Epithelial cell of prostate (primary cell): ENCODE results near the gene ANK2.
A peak's percentile ranks its signal among the peaks of the same experiment; 100 is the strongest.

Experiments used
- DNase-seq: peaks from one replicate; pipeline ENCODE4 v3.0.0-alpha.2; 2011; ENCODE audit warnings: low read depth, low spot score
- H3K27ac ChIP-seq: fragments of 450-650 bp; 2 replicates; pipeline ENCODE4 v1.5.1; 2017; ENCODE audit warnings: mild to moderate bottlenecking

Gene ANK2

DNA sequence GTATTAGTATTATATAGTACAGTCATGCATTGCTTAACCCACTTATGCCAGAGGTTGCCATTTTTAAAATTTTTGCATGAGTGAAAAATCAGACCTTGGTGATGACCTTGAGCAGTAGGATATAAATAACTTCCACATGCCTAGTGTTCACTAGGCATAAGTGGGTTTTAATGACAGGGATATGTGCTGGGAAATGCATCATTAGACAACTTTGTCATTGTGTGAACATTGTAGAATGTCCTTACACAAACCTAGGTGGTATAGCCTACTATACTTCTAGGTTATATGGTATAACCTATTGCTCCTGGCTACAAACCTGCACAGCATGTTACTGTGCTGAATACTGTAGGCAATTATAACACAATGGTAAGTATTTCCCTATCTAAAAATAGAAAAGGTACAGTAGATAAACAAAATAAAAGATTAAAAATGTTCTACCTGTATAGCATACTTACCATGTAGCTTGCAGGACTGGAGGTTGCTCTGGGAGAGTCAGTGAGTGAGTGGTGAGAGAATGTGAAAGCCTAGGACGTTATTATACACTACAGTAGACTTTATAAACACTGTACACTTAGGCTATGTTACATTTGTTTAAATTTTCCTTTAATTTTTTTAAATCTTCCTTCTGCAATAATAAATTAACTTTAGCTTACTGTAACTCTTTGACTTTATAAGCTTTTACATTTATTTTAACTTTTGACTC, 326.7 kb downstream of the ANK2 start:
- no peak overlapping the region for H3K27ac ChIP-seq
- DNase-seq, result no peak

DNA sequence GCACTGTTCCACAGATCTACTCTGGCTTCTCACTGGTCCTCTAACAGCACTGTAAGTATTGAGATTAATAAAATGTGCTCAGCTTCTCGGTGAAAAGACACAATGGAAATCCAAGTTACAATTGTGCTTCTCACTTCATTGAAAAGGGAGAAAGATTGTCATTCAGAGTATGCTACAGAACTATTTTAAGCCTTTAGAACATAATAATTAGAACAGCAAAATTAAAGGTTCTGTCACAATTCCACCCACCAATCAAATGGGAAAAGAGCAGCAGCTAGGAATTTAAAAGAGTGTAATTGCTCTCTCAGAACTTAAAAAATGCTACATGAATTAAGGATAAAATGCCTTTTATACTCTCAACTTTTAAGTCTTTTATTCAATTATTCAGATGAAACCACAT, 329.4 kb downstream of the ANK2 start:
- H3K27ac ChIP-seq, result no peak overlapping the region
- no peak for DNase-seq

DNA sequence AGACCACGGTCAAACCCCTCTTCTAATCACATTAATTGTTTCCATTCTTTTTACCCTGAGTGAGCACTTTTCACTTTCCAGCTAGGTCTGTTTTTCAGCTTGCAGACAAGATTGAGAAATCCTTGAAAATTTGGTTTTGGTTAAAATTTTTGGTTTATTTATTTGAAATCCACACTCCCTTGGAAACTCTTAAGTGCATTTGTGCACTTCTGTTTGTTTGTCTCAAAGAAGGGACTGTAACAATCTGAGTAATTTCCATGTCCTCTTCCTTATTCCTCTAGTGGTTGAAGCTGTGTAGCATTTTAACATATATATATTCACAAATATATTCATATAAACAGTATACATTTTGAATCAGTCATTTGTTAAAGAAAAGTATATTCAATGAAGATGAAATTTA, 333.3 kb downstream of the ANK2 start:
- H3K27ac ChIP-seq, result no peak overlapping the region
- DNase-seq, result no peak

DNA sequence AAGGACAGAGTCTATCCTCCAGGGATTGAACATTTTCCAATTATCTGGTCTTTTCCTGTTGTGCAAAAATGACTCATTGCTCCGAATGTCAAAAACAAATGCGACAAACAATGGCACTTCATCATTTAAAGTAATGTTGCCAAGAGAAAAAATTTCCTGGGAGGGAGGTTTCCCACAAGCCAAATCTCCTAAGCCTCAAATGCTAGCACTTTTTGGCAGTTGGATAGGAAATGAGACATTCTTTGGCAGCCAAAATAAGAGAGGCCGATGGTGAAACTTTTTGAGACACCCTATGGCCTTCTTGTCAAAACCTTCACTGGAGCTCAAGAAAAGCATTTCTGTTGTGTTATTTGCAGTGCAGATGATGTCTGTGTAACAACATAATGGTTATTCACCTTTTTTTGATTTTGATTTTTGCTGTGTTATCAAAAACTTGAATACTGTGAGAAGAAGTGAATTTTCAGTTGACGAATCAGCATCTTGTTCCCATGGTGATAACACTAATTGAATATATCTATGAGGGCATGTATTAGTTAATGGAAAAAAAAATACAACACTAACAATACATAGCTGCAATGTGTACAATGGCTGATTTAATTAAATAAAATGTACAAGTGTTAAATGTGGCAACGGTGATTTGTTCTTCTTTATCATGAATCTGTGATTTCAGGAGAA, 333.8 kb downstream of the ANK2 start:
- no peak for DNase-seq

DNA sequence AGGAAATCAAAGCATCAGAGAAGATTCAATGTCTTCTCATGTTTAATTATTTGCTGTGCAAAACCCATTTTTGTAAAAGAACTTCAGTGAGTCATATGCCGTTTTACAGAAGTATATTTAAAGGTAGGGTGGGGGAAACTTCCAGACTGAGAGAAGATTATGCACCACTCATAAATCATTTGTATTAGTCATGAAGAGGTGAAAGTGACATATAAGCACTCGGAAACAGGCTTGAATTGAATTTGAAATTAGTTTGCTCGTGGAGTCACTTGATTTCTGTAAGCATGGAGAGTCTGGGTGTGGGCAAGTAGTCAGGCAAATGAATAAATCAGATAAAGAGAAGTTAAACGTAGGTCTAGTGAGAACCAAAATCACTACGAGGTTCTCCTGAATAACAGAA, 335.1 kb downstream of the ANK2 start:
- H3K27ac ChIP-seq, result no peak overlapping the region
- peak; percentile 40 for DNase-seq

More for the DNA sequence above, 333.8 kb downstream of the ANK2 start:
- no peak overlapping the region for H3K27ac ChIP-seq

DNA sequence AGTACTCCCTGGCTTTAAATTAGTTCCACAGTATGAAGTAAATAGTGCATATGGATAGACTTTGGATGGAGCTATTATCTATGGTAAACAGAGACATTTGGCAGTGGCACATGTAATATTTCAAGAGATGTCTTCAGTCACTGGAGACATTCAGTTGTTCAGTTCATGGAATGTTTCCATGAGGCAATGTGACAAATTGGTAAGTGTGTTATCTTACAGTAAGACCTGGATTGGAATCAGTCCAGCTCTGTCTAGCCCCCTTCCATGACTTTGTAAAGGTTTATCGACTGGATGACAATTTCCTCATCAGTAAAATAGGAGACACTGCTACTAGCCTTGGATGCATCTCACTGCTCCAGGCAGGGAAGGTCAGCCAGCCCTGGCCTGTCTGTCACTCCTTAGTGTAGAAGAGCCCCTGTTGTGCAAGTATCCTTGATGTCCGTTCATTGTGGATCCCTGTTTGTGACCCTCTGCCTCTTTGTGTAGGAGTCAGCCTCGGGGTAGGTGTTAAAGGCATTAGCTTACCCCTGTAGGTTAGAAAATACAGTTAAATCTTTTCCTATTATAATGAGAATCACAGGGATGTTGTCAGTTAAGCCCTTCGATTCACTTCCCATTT, 335.9 kb downstream of the ANK2 start:
- no peak overlapping the region for H3K27ac ChIP-seq
- no peak for DNase-seq

DNA sequence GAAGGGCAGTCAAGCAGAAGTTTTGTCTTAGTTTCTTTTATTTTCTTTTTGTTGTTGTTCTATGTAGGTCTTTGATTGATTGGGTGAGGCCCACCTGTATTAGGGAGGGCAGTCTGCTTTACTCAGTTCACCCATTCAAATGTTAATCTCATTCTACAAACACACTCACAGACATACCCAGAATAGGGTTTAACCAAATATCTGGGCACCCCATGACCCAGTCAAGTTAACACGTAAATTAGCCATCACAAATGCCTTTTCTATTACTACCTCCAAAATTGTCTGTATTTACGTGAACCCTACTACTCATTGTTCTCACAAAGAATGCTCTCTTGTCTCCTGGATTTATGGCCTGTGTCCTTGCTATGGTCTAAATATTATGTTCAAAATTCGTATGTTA, 339.7 kb downstream of the ANK2 start:
- DNase-seq, result no peak
- H3K27ac ChIP-seq, result no peak overlapping the region

DNA sequence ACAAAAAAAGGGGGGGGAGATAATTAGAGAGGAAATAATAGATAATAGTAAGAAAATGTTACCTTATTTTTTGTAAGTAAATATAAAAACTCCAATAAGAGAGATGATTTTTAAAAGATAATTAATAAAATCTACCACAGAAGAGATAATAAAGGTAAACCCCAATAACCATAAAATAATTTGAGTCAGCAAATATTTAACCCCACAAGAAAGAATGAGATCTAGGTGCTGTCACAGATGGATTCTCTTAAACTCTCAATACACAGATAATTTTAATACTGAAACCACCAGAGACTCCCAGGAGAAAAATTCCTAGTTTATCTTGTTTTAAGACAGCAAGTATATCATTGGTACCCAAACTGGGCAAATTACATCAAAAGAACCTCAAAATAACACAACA, 341.4 kb downstream of the ANK2 start:
- no peak for DNase-seq
- no peak overlapping the region for H3K27ac ChIP-seq

DNA sequence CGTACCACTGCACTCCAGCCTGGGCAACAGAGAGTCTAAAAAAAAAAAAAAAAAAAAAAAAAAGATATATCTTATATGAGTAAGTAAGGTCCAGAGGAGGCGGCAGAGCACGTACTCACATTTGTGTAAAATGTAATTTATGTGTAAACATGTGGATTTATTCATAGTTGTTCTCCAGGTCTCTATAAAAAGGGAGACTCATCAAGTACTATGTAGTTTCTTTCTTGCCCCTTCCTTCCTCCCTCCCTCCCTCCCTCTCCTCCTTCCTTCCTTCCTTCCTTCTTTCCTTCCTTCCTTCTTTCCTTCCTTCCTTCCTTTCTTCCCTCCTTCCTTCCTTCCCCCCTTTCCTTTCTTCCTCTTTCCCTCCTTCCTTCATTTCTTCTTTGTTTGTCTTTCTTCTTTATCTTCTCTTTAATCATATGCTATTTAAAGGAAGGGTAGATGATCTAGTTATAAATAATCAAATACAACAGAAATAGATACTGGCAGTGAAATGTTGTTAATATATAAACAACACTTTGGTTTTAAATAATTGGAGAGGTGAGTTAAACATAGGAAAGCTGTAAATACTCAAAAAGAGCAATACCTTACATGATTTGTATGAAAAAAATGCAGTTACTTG, 344.8 kb downstream of the ANK2 start:
- H3K27ac ChIP-seq, result no peak overlapping the region
- DNase-seq, result no peak

DNA sequence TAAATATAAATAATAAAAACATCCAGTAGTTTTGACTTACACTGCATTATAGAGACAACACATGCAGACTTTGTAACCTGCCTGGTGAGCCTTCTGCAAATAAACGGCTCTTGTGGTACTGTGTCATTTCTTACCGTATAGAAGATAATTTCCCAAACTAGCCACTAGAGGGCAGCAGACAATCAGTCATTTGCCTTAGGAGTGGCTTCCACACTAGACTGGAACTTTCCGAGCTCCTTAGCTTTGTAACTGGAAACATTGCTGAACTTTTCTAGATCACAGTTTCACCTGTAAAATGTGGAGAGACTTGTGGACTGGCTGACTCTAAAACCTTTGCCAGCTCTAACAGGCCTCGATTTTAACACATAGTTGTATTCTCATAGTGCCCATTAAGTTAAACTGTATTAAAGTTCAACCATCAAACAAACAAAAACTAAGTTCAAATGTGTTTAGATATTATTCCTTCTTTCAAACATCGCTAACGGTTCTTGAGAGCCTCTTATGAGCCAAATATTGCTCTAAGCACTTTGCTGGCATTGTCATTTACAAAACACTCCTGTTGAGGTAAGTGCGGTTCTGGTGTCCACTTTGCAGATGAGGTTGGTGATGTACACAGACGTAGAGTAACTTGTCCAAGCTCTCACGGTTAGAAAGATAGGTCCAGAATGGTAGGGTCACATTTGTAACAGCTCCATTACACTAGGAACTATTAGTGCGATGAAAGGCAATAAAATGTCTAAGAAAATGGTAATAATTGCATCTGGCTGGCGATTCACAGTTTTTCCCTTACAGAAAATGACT, 345.5 kb downstream of the ANK2 start:
- H3K27ac ChIP-seq, result no peak overlapping the region
- no peak for DNase-seq

DNA sequence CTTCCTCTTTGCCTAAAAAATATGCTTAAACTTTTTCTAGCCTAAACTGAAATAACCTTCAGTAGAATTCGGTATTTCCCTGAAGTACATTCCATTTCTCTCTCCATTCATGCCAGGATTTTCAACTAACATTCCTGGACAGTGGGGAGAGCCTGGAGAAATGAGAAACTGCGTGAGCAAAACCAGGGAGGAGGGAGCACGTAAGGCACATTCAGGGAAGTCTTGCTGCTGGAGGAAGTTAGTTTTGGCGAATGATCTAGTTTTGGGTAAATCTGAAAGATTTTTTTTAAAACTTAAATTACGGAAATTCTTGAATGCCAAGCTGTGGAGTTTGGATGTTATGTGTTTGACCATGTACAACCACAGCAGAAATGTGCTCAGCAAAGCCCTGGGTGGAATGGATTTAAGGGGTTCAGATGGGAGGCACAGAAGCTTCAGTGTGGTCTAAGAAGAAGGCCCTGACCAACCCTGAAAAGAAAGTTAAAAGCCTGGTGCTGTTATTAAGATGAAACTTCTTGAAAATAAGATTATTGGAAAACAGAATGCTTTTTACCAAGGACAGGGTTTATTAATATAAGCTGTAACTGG, 347.8 kb downstream of the ANK2 start:
- DNase-seq, result no peak
- H3K27ac ChIP-seq, result no peak overlapping the region

DNA sequence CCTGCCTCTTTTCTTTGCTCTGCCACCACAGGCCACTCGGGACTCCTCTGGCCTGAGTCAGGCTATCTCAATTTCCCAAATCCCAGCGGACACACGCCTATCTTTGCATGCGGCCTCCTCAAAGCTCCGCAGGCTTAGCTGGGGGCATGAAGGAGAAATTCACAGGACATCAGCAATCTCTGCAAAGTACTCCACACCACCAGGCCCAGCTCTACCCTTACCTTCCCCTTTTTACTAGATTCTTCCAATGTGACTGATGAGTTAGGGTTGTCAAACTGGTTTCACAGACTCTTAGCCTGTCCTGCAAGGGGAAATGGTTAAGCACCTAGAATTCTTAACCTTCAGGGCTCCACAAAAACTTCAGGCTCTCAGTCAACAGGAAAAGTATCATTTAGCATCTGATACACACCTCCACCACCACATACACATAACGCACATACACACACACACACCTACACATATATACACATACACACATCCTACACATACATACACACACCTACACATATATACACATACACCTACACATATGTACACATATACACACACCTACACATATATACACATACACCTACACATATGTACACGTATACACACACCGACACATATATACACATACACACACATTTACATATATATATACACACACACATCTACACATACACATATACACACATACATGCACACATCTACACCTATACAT, 349.1 kb downstream of the ANK2 start:
- DNase-seq, result peak; percentile 41
- no peak overlapping the region for H3K27ac ChIP-seq

DNA sequence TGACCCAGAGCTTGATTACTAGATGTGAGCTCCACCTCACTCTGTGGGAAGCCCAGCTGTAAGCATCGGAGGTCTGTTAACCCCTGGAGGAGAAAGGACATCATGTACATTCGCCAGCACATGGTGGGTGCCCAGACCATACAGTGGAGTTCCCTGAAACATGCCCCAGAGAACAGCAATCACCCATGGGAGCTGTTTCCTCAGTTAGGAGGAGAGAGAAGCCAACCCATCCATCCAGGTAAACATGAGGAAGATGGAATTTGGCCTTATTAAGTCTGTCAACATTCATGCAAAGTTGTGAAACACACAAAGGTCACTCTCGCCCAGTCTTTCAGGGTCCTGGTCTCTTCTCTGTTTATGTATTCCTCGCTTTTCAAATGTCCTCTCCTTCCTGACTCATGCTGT, 354.7 kb downstream of the ANK2 start:
- DNase-seq, result no peak
- H3K27ac ChIP-seq, result no peak overlapping the region

DNA sequence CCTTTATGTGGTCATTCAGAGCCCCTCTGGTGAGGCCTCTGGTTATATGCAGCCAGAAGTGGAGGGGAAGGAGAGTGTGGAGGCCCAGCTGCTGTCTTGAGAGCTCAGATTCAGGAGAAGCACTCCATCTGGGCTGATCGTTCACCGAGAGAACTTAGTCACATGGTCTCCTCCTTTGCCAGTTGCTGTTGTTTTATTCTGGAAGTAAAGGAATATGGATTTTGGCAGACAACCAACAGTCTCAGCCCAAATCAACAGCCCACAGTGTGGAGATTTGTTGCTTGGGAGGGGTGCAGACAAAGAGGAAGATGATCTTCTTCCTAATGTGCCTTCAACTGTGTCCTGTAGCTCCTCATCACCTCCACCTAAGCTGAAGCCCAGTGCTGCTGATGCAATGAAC, 355.4 kb downstream of the ANK2 start:
- no peak overlapping the region for H3K27ac ChIP-seq
- DNase-seq, result no peak

DNA sequence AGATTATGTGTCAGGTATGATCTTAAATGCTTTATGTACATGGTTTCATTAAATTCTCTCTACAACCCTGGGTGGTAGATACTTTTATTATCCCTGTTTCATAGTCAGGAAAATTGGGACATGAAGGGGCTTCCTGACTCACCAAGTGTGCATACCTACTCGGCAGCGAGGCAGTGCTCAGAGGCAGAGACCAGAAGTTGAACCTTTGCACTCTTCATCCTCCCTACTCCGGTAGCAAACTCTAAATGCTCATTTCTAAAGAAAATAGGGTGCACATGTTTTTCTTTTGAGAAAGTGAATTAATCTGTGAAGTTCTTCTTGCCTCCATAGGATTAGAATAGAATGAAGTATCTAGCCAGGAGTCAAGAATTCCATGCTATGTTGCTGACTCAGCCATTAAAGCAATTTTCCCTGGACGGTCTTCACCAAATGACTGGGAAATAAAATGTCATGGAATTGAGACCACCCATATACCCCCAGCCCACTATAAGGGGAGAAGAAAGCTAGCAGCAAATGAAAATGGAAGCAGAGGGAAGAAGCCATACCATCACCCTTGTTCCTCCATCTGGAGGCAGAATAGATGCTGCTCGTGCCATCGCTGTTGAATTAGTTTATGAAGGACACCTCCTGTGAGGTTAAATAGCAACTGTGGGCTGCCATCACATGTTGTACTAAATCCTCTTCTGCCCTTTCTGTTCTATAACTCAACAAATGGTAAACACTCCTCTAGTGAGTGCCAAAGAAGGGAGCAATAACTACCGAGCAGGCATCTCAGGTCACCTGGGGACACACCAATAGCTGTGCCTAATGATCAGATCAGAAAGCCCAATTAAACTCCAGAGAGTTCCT, 356.6 kb downstream of the ANK2 start:
- no peak overlapping the region for H3K27ac ChIP-seq
- DNase-seq, result no peak

DNA sequence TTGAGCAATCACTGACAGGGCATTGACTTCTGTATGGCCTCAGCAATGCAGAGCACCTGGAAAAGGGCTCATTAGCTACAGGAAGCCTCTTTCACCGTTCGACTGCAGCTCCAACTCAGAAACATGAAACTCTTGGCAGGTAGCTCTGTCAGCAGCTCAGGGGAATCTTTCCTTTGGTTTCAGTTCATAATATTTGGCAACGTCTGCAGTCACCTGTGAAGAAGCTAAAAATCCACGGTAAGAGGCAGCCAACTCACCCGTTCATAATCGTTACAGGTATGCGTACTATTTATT, 357.2 kb downstream of the ANK2 start:
- DNase-seq, result no peak
- H3K27ac ChIP-seq, result no peak overlapping the region

DNA sequence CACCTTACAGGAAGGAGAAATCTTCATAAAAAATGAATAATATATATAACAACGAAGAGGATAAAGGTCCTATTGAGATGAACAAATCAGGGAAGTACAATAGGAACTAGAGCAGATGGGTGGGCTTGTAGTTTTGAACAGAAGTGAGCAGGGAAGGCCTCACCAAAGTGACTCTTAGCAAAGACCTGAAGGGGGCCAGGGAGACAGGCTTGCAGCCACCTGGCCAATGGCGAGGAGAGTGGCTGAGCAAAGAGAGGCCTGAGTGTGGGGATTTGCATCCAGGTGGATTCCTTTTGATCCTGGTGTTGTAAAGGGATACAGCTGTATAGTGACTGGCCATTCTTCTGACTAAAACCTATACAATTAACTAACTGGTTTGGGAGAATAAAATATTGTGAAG, 358.0 kb downstream of the ANK2 start:
- no peak for DNase-seq
- H3K27ac ChIP-seq, result no peak overlapping the region

DNA sequence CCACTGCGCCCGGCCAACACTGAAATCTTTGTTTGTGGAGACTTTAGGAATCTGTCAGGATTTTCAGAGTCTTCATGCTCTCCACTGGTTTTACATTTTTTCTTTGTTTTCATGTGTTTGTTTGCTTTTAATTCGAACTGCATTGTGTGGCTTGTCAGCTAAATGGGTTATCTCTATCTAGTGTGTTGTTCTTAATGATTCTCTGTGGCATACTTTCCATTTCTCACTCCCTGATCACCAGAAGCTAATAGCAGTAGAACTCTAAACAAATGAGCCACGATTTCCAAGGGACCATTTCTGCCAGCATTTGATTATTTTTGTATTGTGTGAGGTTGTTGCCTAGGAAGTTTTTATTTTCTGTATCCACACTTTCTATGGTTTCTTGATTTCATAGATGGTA, 359.7 kb downstream of the ANK2 start:
- no peak overlapping the region for H3K27ac ChIP-seq
- DNase-seq, result no peak

DNA sequence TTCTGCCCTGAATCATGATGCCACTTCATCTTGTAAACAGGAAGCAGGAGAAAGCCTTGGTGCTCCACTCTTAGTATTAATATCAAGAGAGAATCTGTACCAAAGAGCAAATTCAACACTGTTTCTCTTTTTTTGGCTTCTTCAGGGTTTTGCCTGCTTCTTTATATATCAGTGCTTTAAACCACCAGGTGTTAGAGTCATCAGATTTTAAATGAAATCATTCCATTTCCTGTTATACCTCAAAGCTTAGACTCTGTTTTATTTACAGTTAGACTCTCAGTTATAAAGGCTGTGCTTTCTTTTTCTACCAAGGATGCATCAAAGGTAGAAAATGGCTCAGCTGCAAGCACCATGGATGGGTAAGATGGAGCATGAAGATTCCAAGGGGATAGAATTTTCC, 361.2 kb downstream of the ANK2 start:
- H3K27ac ChIP-seq, result no peak overlapping the region
- no peak for DNase-seq
